NCI-H146 treated with DMSO at 0.1 percent for 48 hours (cell line): Measurements from ENCODE around the gene KIF3A.

Experiments
- DNase-seq: peaks from one replicate; lab custom pipeline; 2025; ENCODE audit not compliant: unreplicated experiment; lab: John Stamatoyannopoulos, UW

Gene KIF3A

GRCh38 chr5:132754111-132754510, 16.8 kb upstream of the KIF3A start:
- DNase-seq, result no peak

GRCh38 chr5:132753135-132753987, 16.0 kb upstream of the KIF3A start:
- no peak for DNase-seq

- DNase-seq, result no peak
Measured at GRCh38 chr5:132752581-132753125, 15.3 kb upstream of the KIF3A start.

- no peak for DNase-seq
Measured at GRCh38 chr5:132751971-132752580, 14.7 kb upstream of the KIF3A start.

GRCh38 chr5:132751444-132751843, 14.1 kb upstream of the KIF3A start:
- DNase-seq, result no peak

GRCh38 chr5:132750471-132751230, 13.3 kb upstream of the KIF3A start:
- DNase-seq, result no peak

GRCh38 chr5:132749506-132749905, 12.2 kb upstream of the KIF3A start:
- DNase-seq, result no peak

GRCh38 chr5:132748522-132749000, 11.2 kb upstream of the KIF3A start:
- DNase-seq, result no peak

GRCh38 chr5:132747616-132748440, 10.5 kb upstream of the KIF3A start:
- no peak for DNase-seq

GRCh38 chr5:132746954-132747615, 9.7 kb upstream of the KIF3A start, which contains the start of gene CCNI2:
Gene CCNI2 (plus strand): TSS chr5:132747426. CDS start chr5:132747496, 70 bp downstream.
- DNase-seq, result no peak

GRCh38 chr5:132746592-132746953, 9.2 kb upstream of the KIF3A start:
- no peak for DNase-seq

GRCh38 chr5:132744659-132745058, 7.3 kb upstream of the KIF3A start:
- no peak for DNase-seq

GRCh38 chr5:132742626-132743025, 5.3 kb upstream of the KIF3A start:
- no peak for DNase-seq

- no peak for DNase-seq
Measured at GRCh38 chr5:132742158-132742557, 4.8 kb upstream of the KIF3A start.

- no peak for DNase-seq
Measured at GRCh38 chr5:132739232-132739631, 1.9 kb upstream of the KIF3A start.

- DNase-seq, result no peak
Measured at GRCh38 chr5:132737982-132738681, 786 bp upstream of the KIF3A start.

GRCh38 chr5:132734687-132735086, 2.7 kb downstream of the KIF3A start:
- DNase-seq, result no peak

- no peak for DNase-seq
Measured at GRCh38 chr5:132733499-132734148, 3.7 kb downstream of the KIF3A start.

- no peak for DNase-seq
Measured at GRCh38 chr5:132729896-132730295, 7.5 kb downstream of the KIF3A start.
